Endothelial cell of umbilical vein (primary cell): ENCODE data around the gene CARMIL1. TPM values are rescaled to one million over a fixed set of nuclear protein-coding genes. Genes with fewer than 3 reads are reported as not detected.
A peak's percentile ranks its signal among the peaks of the same experiment; 100 is the strongest.

Experiments
- BruUV-seq: library from RNA; stranded (reverse); fragments of 400-500 nt; replicated peaks from 2 replicates; lab custom pipeline; 2021; lab: Mats Ljungman, UMichigan
- CTCF ChIA-PET: fragments of 300-600, 350-600 bp; sonication (Branson Sonifier 250); formaldehyde crosslinking; loops from one replicate; lab custom pipeline; 2021; ENCODE audit warnings: antibody characterized with exemption, inconsistent platforms; lab: Charles Lee
- POLR2A ChIA-PET: fragments of 300-600, 350-600 bp; sonication (Branson Sonifier 250); formaldehyde crosslinking; loops from one replicate; lab custom pipeline; 2021; ENCODE audit warnings: antibody characterized with exemption, inconsistent platforms; lab: Charles Lee
- DNase-seq: peaks from one replicate; pipeline ENCODE4 v3.0.0-alpha.2; 2011; ENCODE audit warnings: low read depth, low spot score
- FAIRE-seq: peaks from 2 replicates; lab custom pipeline; 2011; peaks lifted over from hg19 to GRCh38; lab: Jason Lieb, UNC
- H2AFZ ChIP-seq: 2 replicates; pipeline ENCODE4 v1.6.0; 2012; ENCODE audit warnings: low read depth, low read length, control low read depth, inconsistent platforms
- H3K27ac ChIP-seq: 2 replicates; pipeline ENCODE4 v1.5.1; 2011; ENCODE audit warnings: low read depth, mild to moderate bottlenecking, control low read depth, low read length, moderate library complexity; ENCODE audit not compliant: insufficient read depth
- H3K27me3 ChIP-seq, 2 experiments: 2 replicates each; pipeline versions ENCODE4 v1.6.0 to v1.6.1; 2011; ENCODE audit warnings: low read length in 2 of 2, mixed read lengths in 1 of 2; ENCODE audit not compliant: control insufficient read depth in 2 of 2, insufficient read depth in 2 of 2
- H3K36me3 ChIP-seq, 2 experiments: 2 replicates in 1 of 2; 3 replicates in 1 of 2; pipeline ENCODE4 v1.5.1; 2011; ENCODE audit warnings: low read length in 2 of 2, mild to moderate bottlenecking in 1 of 2, moderate library complexity in 1 of 2; ENCODE audit not compliant: control insufficient read depth in 2 of 2, insufficient read depth in 2 of 2; ENCODE audit errors: extremely low read depth in 1 of 2
- H3K4me1 ChIP-seq: 3 replicates; pipeline ENCODE4 v1.5.1; 2011; ENCODE audit warnings: mild to moderate bottlenecking, low read length; ENCODE audit not compliant: control insufficient read depth, insufficient read depth; ENCODE audit errors: extremely low read depth
- H3K4me2 ChIP-seq: 2 replicates; pipeline ENCODE4 v1.6.1; 2011; ENCODE audit warnings: low read length, control low read depth, mixed read lengths; ENCODE audit not compliant: insufficient read depth
- H3K4me3 ChIP-seq, 3 experiments: fragments of 200-600 bp in 1 of 3; sonication (generic), shearing (Covaris generic) in 1 of 3; replicated peaks in 1 of 3; 2 replicates each; pipeline ENCODE4 v1.5.1; 2011 to 2016; ENCODE audit warnings: control low read depth in 3 of 3, low read length in 3 of 3, mild to moderate bottlenecking in 2 of 3, inconsistent platforms in 1 of 3, low read depth in 1 of 3, moderate library complexity in 1 of 3; ENCODE audit not compliant: insufficient read depth in 1 of 3
- H3K79me2 ChIP-seq: 2 replicates; pipeline ENCODE4 v1.6.0; 2012; ENCODE audit warnings: low read length, inconsistent platforms; ENCODE audit not compliant: control insufficient read depth, insufficient read depth
- H3K9ac ChIP-seq: replicated peaks from 2 replicates; pipeline ENCODE3; 2011; ENCODE audit warnings: low read length, control low read depth; ENCODE audit not compliant: insufficient read depth; ENCODE audit errors: extremely low read depth
- H3K9me1 ChIP-seq: replicated peaks from 3 replicates; pipeline ENCODE4 v1.6.0; 2011; ENCODE audit warnings: mild to moderate bottlenecking, low read length; ENCODE audit not compliant: control insufficient read depth, insufficient read depth; ENCODE audit errors: extremely low read depth
- H3K9me3 ChIP-seq: replicated peaks from 2 replicates; pipeline ENCODE4 v1.5.1; 2012; ENCODE audit warnings: low read length, inconsistent platforms; ENCODE audit not compliant: control insufficient read depth, insufficient read depth
- H4K20me1 ChIP-seq: replicated peaks from 2 replicates; pipeline ENCODE3; 2011; ENCODE audit warnings: mild to moderate bottlenecking, low read length; ENCODE audit not compliant: control insufficient read depth, insufficient read depth; ENCODE audit errors: extremely low read depth
- CTCF ChIP-seq, 2 donors: IDR thresholded peaks; 1 replicate in 1 of 2; 2 replicates in 1 of 2; pipeline ENCODE4 v1.5.1; 2011; ENCODE audit warnings: low read length in 2 of 2, mild to moderate bottlenecking in 2 of 2, moderate library complexity in 2 of 2, control low read depth in 1 of 2, inconsistent platforms in 1 of 2, low read depth in 1 of 2; ENCODE audit not compliant: insufficient read depth in 1 of 2; ENCODE audit errors: extremely low read depth in 1 of 2
- EZH2 ChIP-seq: IDR thresholded peaks from 2 replicates; pipeline ENCODE4 v1.6.1; 2012; ENCODE audit warnings: borderline replicate concordance, low read depth, mild to moderate bottlenecking, moderate library complexity, low read length, inconsistent platforms; ENCODE audit not compliant: severe bottlenecking
- FOS ChIP-seq: IDR thresholded peaks from 2 replicates; pipeline ENCODE4 v1.6.1; 2011; ENCODE audit warnings: mild to moderate bottlenecking, low read length, moderate library complexity, borderline replicate concordance; ENCODE audit not compliant: insufficient read depth
- GATA2 ChIP-seq: IDR thresholded peaks from 2 replicates; pipeline ENCODE4 v1.7.0; 2011; ENCODE audit warnings: low read depth, mild to moderate bottlenecking, moderate library complexity, mixed read lengths, low read length; ENCODE audit not compliant: insufficient read length, insufficient read depth
- JUN ChIP-seq: IDR thresholded peaks from 2 replicates; pipeline ENCODE4 v1.6.1; 2011; ENCODE audit warnings: borderline replicate concordance, low read depth; ENCODE audit not compliant: insufficient read length, insufficient read depth
- MAX ChIP-seq: IDR thresholded peaks from 2 replicates; pipeline ENCODE4 v1.6.1; 2011; ENCODE audit not compliant: insufficient read depth, insufficient read length
- MYC ChIP-seq: IDR thresholded peaks from one replicate; pipeline ENCODE4 v1.6.1; 2011; ENCODE audit warnings: mild to moderate bottlenecking, low read depth, low read length
- POLR2A ChIP-seq: IDR thresholded peaks from 2 replicates; pipeline ENCODE4 v1.6.1; 2012; ENCODE audit warnings: low read depth, mild to moderate bottlenecking, control low read depth, low read length
- POLR2AphosphoS5 ChIP-seq: IDR thresholded peaks from 2 replicates; pipeline ENCODE4 v1.6.1; 2012; ENCODE audit warnings: low read depth, mild to moderate bottlenecking, control low read depth, low read length, moderate library complexity; ENCODE audit not compliant: insufficient read depth
- dilution Hi-C: fragments of 300-500 bp; cut with MboI; formaldehyde crosslinking; loops from one replicate; pipeline ENCODE4 v1.15.0; 2019; ENCODE audit warnings: low sequenced_read_pairs; ENCODE audit not compliant: extremely low pct_ligation_motif_present
- intact Hi-C: fragments of 100-400 bp; cut with micrococcal nuclease; formaldehyde crosslinking; loops from one replicate; pipeline ENCODE4 v1.10.0; 2022
- polyA plus RNA-seq, 4 experiments: library from polyadenylated mRNA; depleted of rRNA in 3 of 4; stranded (reverse) in 3 of 4; unstranded in 1 of 4; fragments of >200 nt; gene quantifications; 2 replicates each; pipeline versions ENCODE4 v1.2.1 to v1.2.3, GENCODE V29; 2011 to 2012; ENCODE audit warnings: missing spikeins in 1 of 4
- total RNA-seq: library from RNA; stranded (reverse); gene quantifications from 2 replicates; pipeline ENCODE4 v1.2.3, GENCODE V29; 2021

The CARMIL1 gene
- total and polyA plus RNA-seq, 2 donors (not counting 3 experiments of a cell fraction or from before 2014, with no cell fraction given), result 1.3 to 8.7 TPM

- no peak within 1 kb of the TSS for H3K4me3 ChIP-seq
Observed at GRCh38 chr6:25652007-25652515, 372.9 kb downstream of the CARMIL1 start, which contains the start of gene SCGN. Gene SCGN (plus strand): TSS chr6:25652215. CDS start chr6:25652404, 189 bp downstream.

More at GRCh38 chr6:25652007-25652515, 372.9 kb downstream of the CARMIL1 start, which contains the start of gene SCGN:
- POLR2A ChIA-PET, result no interaction called here
- H3K4me2 ChIP-seq, result no peak within 1 kb of the TSS
- H2AFZ ChIP-seq, result peak within 1 kb of the TSS; percentile 39
- intact Hi-C loops, result loop anchor here (5.0 kb wide), 1 partner anchor 65 kb away; no protein-coding TSS in a partner anchor
- CTCF ChIA-PET, result interaction anchor here (1.0 to 1.9 kb wide), 4 partner anchors 13 to 67 kb away, joined by 3 to 10 read pairs (median 3); no protein-coding TSS in a partner anchor
- H4K20me1 ChIP-seq, result no peaks in the 10 kb centered on the region
- no peaks in the 10 kb centered on the region for H3K9me1 ChIP-seq
- H3K27ac ChIP-seq, result no peak within 1 kb of the TSS
- FAIRE-seq (peak; percentile 78), DNase-seq (peak; percentile 52)
- dilution Hi-C loops, result no loop called here
- no peaks in the 10 kb centered on the region for H3K36me3 ChIP-seq
- H3K79me2 ChIP-seq, result no peaks in the 10 kb centered on the region
- peaks cover 0 to 8% of the 10 kb centered on the region in 2 experiments for H3K27me3 ChIP-seq
- H3K4me1 ChIP-seq, result no peaks in the 10 kb centered on the region
- TF ChIP-seq JUN, result no peak
- TF ChIP-seq FOS, result no peak
- TF ChIP-seq MYC, result no peak
- no peak for TF ChIP-seq CTCF (IDR thresholded peaks at IDR 0.05; ENCODE audit: extremely low read depth in 1 of 2, insufficient read depth in 1 of 2, low read depth in 1 of 2, low read length in 2 of 2)
- no peak for TF ChIP-seq GATA2
- no peak for TF ChIP-seq POLR2AphosphoS5
- no peak for TF ChIP-seq EZH2
- no peak for TF ChIP-seq POLR2A
- no peak for TF ChIP-seq MAX
- no TSS peak for BruUV-seq
- H3K9ac ChIP-seq, result no peak within 1 kb of the TSS
- no peaks in the 10 kb centered on the region for H3K9me3 ChIP-seq
